Ectodermal cell (in vitro differentiated cells): ENCODE measurements around the gene TMED6.

Source experiments
- H3K27ac ChIP-seq: 2 replicates; pipeline ENCODE4 v1.7.0; 2013; ENCODE audit warnings: mild to moderate bottlenecking, low read depth, low read length; ENCODE audit not compliant: insufficient read depth, poor library complexity, severe bottlenecking
- H3K27me3 ChIP-seq: 2 replicates; pipeline ENCODE4 v1.7.0; 2013; ENCODE audit warnings: mild to moderate bottlenecking, low read length; ENCODE audit not compliant: insufficient read depth, control insufficient read depth, poor library complexity, severe bottlenecking
- H3K36me3 ChIP-seq: one replicate; pipeline ENCODE4 v1.7.0; 2013; ENCODE audit warnings: low read length; ENCODE audit not compliant: control insufficient read depth, insufficient read depth
- H3K4me1 ChIP-seq: one replicate; pipeline ENCODE4 v1.7.0; 2013; ENCODE audit warnings: low read length; ENCODE audit not compliant: control insufficient read depth, insufficient read depth
- H3K4me3 ChIP-seq: 2 replicates; pipeline ENCODE4 v1.7.0; 2013; ENCODE audit warnings: low read depth, low read length, control low read depth; ENCODE audit not compliant: insufficient read depth
- H3K9me3 ChIP-seq: 2 replicates; pipeline ENCODE4 v1.7.0; 2013; ENCODE audit warnings: mild to moderate bottlenecking, low read length, moderate library complexity; ENCODE audit not compliant: control insufficient read depth
- WGBS, 2 experiments: methylation state at CpG; one replicate each; pipeline ENCODE4 v1.1.7; 2013; ENCODE audit warnings: missing lambda C conversion rate in 2 of 2; 5-methylcytosine and 5-hydroxymethylcytosine counted together

TMED6 gene

GRCh38 chr16:69316595-69317034 is 35.0 kb downstream of the TMED6 start:
- Histone ChIP-seq H3K4me1 (no peaks in the 10 kb centered on the region), H3K36me3 (peaks cover 47% of the 10 kb centered on the region), H3K9me3 (no peaks in the 10 kb centered on the region), H3K27ac (no peak overlapping the region), H3K27me3 (no peaks in the 10 kb centered on the region), H3K4me3 (no peak overlapping the region)
- 95 to 97% methylated on average over 17 of the region's 17 CpGs for WGBS, 2 experiments

GRCh38 chr16:69315486-69316311 is 35.9 kb downstream of the TMED6 start:
- Histone ChIP-seq H3K4me3 (no peak overlapping the region), H3K9me3 (no peaks in the 10 kb centered on the region), H3K27ac (no peak overlapping the region), H3K36me3 (peaks cover 39% of the 10 kb centered on the region), H3K27me3 (no peaks in the 10 kb centered on the region), H3K4me1 (no peaks in the 10 kb centered on the region)
- 94 to 96% methylated on average over 30 of the region's 30 CpGs for WGBS, 2 experiments

- Histone ChIP-seq H3K36me3 (peaks cover 30% of the 10 kb centered on the region), H3K27me3 (no peaks in the 10 kb centered on the region), H3K4me1 (no peaks in the 10 kb centered on the region), H3K9me3 (no peaks in the 10 kb centered on the region), H3K27ac (no peak overlapping the region), H3K4me3 (no peak overlapping the region)
- WGBS, 2 experiments, result 94 to 95% methylated on average over 11 of the region's 11 CpGs
Measured at GRCh38 chr16:69314534-69314933, 37.1 kb downstream of the TMED6 start.

GRCh38 chr16:69313469-69313868 is 38.1 kb downstream of the TMED6 start:
- no peaks in the 10 kb centered on the region for H3K4me1 ChIP-seq
- WGBS, 2 experiments, result 94 to 99% methylated on average over 5 of the region's 5 CpGs
- no peak overlapping the region for H3K27ac ChIP-seq
- H3K36me3 ChIP-seq, result peaks cover 22% of the 10 kb centered on the region
- no peak overlapping the region for H3K4me3 ChIP-seq
- H3K27me3 ChIP-seq, result no peaks in the 10 kb centered on the region
- H3K9me3 ChIP-seq, result no peaks in the 10 kb centered on the region

GRCh38 chr16:69311533-69312387 is 39.8 kb downstream of the TMED6 start:
- WGBS, 2 experiments, result 3% methylated on average over 59 of the region's 59 CpGs
- H3K9me3 ChIP-seq, result no peaks in the 10 kb centered on the region
- peak overlapping the region; percentile 69 for H3K4me3 ChIP-seq
- H3K27ac ChIP-seq, result no peak overlapping the region
- H3K27me3 ChIP-seq, result no peaks in the 10 kb centered on the region
- no peaks in the 10 kb centered on the region for H3K4me1 ChIP-seq
- H3K36me3 ChIP-seq, result peaks cover 12% of the 10 kb centered on the region

GRCh38 chr16:69310653-69311532 is 40.7 kb downstream of the TMED6 start, which contains the start of gene VPS4A:
VPS4A (plus strand) TSS chr16:69311350; CDS start chr16:69311512, 162 bp downstream.
- WGBS, 2 experiments, result 11% methylated on average over 69 to 70 of the region's 70 CpGs
- no peaks in the 10 kb centered on the region for H3K27me3 ChIP-seq
- H3K4me3 ChIP-seq, result peak within 1 kb of the TSS; percentile 69
- H3K9me3 ChIP-seq, result no peaks in the 10 kb centered on the region
- H3K27ac ChIP-seq, result peak within 1 kb of the TSS; percentile 9
- peaks cover 3% of the 10 kb centered on the region for H3K36me3 ChIP-seq
- H3K4me1 ChIP-seq, result no peaks in the 10 kb centered on the region

GRCh38 chr16:69309316-69309715 is 42.3 kb downstream of the TMED6 start:
- H3K27ac ChIP-seq, result no peak overlapping the region
- no peaks in the 10 kb centered on the region for H3K4me1 ChIP-seq
- H3K27me3 ChIP-seq, result no peaks in the 10 kb centered on the region
- no peaks in the 10 kb centered on the region for H3K36me3 ChIP-seq
- WGBS, 2 experiments, result 91 to 92% methylated on average over 12 of the region's 12 CpGs
- H3K9me3 ChIP-seq, result no peaks in the 10 kb centered on the region
- no peak overlapping the region for H3K4me3 ChIP-seq

GRCh38 chr16:69307856-69308255 is 43.7 kb downstream of the TMED6 start:
- H3K4me1 ChIP-seq, result no peaks in the 10 kb centered on the region
- no peaks in the 10 kb centered on the region for H3K9me3 ChIP-seq
- WGBS, 2 experiments, result 92 to 94% methylated on average over 2 of the region's 2 CpGs
- no peaks in the 10 kb centered on the region for H3K36me3 ChIP-seq
- no peak overlapping the region for H3K27ac ChIP-seq
- no peak overlapping the region for H3K4me3 ChIP-seq
- no peaks in the 10 kb centered on the region for H3K27me3 ChIP-seq

GRCh38 chr16:69307091-69307490 is 44.5 kb downstream of the TMED6 start:
- no peaks in the 10 kb centered on the region for H3K4me1 ChIP-seq
- no peak overlapping the region for H3K27ac ChIP-seq
- no peaks in the 10 kb centered on the region for H3K27me3 ChIP-seq
- WGBS, 2 experiments, result 92 to 93% methylated on average over 1 of the region's 1 CpG
- H3K9me3 ChIP-seq, result no peaks in the 10 kb centered on the region
- no peak overlapping the region for H3K4me3 ChIP-seq
- no peaks in the 10 kb centered on the region for H3K36me3 ChIP-seq
